Esophagus muscularis mucosa (tissue), 4 donors: ENCODE measurements around the gene CST7.

ENCODE experiments used
- CTCF ChIP-seq, 3 experiments: fragments of 200-600 bp in 2 of 3; fragments of 450-650 bp in 1 of 3; sonication (generic) in 2 of 3; IDR thresholded peaks; one replicate each; pipeline ENCODE4 v1.5.1; 2017 to 2019; ENCODE audit warnings: antibody characterized with exemption in 3 of 3, mild to moderate bottlenecking in 2 of 3, moderate library complexity in 1 of 3
- EP300 ChIP-seq: sonication (generic); formaldehyde crosslinking; IDR thresholded peaks from one replicate; pipeline ENCODE4 v1.6.1; 2017; ENCODE audit warnings: antibody characterized with exemption
- POLR2A ChIP-seq: fragments of 450-650 bp; IDR thresholded peaks from one replicate; pipeline ENCODE4 v1.6.1; 2017; ENCODE audit warnings: antibody characterized with exemption, moderate library complexity, mild to moderate bottlenecking, low read depth

- TF ChIP-seq CTCF (IDR thresholded peaks at IDR 0.05) (no peak), POLR2A (no peak), EP300 (no peak)
Measured at GRCh38 chr20:24943731-24944130, 5.3 kb upstream of the CST7 start.
